Peyer's patch (tissue), 4 donors: ENCODE measurements around the gene TSG101.

Experiments
- POLR2A ChIP-seq, 2 donors: fragments of 450-650 bp; IDR thresholded peaks; one replicate each; pipeline ENCODE4 v1.5.1; 2017; ENCODE audit warnings: antibody characterized with exemption in 2 of 2, mild to moderate bottlenecking in 2 of 2, moderate library complexity in 2 of 2
- TF ChIP-seq, protein P1 (sequence below), 6 experiments: fragments of 450-650 bp in 4 of 6; fragments of 200-600 bp in 2 of 6; sonication (generic) in 1 of 6; IDR thresholded peaks; one replicate each; pipeline ENCODE4 v1.5.1; 2017 to 2019; ENCODE audit warnings: antibody characterized with exemption in 6 of 6, mild to moderate bottlenecking in 3 of 6, moderate library complexity in 1 of 6

GRCh38 chr11:18455686-18456372, 70.9 kb downstream of the TSG101 start, which contains the start of gene LDHAL6A:
- TF ChIP-seq, protein P1, sequence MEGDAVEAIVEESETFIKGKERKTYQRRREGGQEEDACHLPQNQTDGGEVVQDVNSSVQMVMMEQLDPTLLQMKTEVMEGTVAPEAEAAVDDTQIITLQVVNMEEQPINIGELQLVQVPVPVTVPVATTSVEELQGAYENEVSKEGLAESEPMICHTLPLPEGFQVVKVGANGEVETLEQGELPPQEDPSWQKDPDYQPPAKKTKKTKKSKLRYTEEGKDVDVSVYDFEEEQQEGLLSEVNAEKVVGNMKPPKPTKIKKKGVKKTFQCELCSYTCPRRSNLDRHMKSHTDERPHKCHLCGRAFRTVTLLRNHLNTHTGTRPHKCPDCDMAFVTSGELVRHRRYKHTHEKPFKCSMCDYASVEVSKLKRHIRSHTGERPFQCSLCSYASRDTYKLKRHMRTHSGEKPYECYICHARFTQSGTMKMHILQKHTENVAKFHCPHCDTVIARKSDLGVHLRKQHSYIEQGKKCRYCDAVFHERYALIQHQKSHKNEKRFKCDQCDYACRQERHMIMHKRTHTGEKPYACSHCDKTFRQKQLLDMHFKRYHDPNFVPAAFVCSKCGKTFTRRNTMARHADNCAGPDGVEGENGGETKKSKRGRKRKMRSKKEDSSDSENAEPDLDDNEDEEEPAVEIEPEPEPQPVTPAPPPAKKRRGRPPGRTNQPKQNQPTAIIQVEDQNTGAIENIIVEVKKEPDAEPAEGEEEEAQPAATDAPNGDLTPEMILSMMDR (IDR thresholded peaks at IDR 0.05): no peak
- no peak for TF ChIP-seq POLR2A (IDR thresholded peaks at IDR 0.05)
